Progenitor cell of endocrine pancreas (in vitro differentiated cells): ENCODE measurements around the gene NME7. TPM values are rescaled to one million over a fixed set of nuclear protein-coding genes. Genes with fewer than 3 reads are reported as not detected.

Experiments used
- DNase-seq: peaks from one replicate; pipeline ENCODE4 v3.0.0; 2021; ENCODE audit warnings: low spot score; ENCODE audit not compliant: unreplicated experiment
- H3K27ac Mint-ChIP-seq: 2 replicates; pipeline ENCODE4 v1.8.0; 2021; ENCODE audit warnings: mild to moderate bottlenecking, moderate library complexity, mixed read lengths
- H3K27me3 Mint-ChIP-seq: 2 replicates; pipeline ENCODE4 v1.8.0; 2021; ENCODE audit warnings: mixed read lengths
- H3K36me3 Mint-ChIP-seq: 2 replicates; pipeline ENCODE4 v1.8.0; 2022; ENCODE audit warnings: mixed read lengths; ENCODE audit not compliant: insufficient read depth
- H3K4me1 Mint-ChIP-seq: 2 replicates; pipeline ENCODE4 v1.8.0; 2021; ENCODE audit warnings: low read depth, mixed read lengths
- H3K4me3 Mint-ChIP-seq: 2 replicates; pipeline ENCODE4 v1.8.0; 2021; ENCODE audit warnings: low read depth, mild to moderate bottlenecking, moderate library complexity, mixed read lengths
- H3K9me3 Mint-ChIP-seq: 2 replicates; pipeline ENCODE4 v1.8.0; 2021; ENCODE audit warnings: low read depth, mixed read lengths
- CTCF ChIP-seq: fragments of 200-600 bp; sonication (generic); IDR thresholded peaks from one replicate; pipeline ENCODE4 v1.5.0; 2021; ENCODE audit warnings: antibody characterized with exemption, mild to moderate bottlenecking; ENCODE audit not compliant: unreplicated experiment
- total RNA-seq: library from RNA; stranded (reverse); gene quantifications from 2 replicates; pipeline ENCODE4 v1.2.1, GENCODE V29; 2021

NME7 gene
- total RNA-seq, 1 donor from 2014 or later = 32.7 TPM

- Mint-ChIP-seq H3K4me1 (peaks cover 73% of the 10 kb centered on the region), H3K27me3 (no peaks in the 10 kb centered on the region), H3K27ac (peak overlapping the region; percentile 90), H3K4me3 (no peak overlapping the region), H3K9me3 (no peaks in the 10 kb centered on the region), H3K36me3 (peaks cover 37% of the 10 kb centered on the region)
- DNase-seq = no peak
- no peak for TF ChIP-seq CTCF
Observed at GRCh38 chr1:169120066-169120465, 247.5 kb downstream of the NME7 start.

GRCh38 chr1:169119405-169119804 is 248.2 kb downstream of the NME7 start:
- H3K4me1 Mint-ChIP-seq = peaks cover 68% of the 10 kb centered on the region
- H3K27me3 Mint-ChIP-seq = no peaks in the 10 kb centered on the region
- H3K36me3 Mint-ChIP-seq = peaks cover 36% of the 10 kb centered on the region
- peak overlapping the region; percentile 44 for H3K27ac Mint-ChIP-seq
- no peak overlapping the region for H3K4me3 Mint-ChIP-seq
- no peak for TF ChIP-seq CTCF
- no peak for DNase-seq
- no peaks in the 10 kb centered on the region for H3K9me3 Mint-ChIP-seq

GRCh38 chr1:169118227-169118626 is 249.4 kb downstream of the NME7 start:
- Mint-ChIP-seq H3K4me1 (peaks cover 66% of the 10 kb centered on the region), H3K9me3 (no peaks in the 10 kb centered on the region), H3K36me3 (peaks cover 44% of the 10 kb centered on the region), H3K27me3 (no peaks in the 10 kb centered on the region), H3K4me3 (no peak overlapping the region), H3K27ac (peak overlapping the region; percentile 53)
- no peak for TF ChIP-seq CTCF
- DNase-seq = no peak

GRCh38 chr1:169117599-169117998 is 250.0 kb downstream of the NME7 start:
- Mint-ChIP-seq H3K27me3 (no peaks in the 10 kb centered on the region), H3K27ac (peak overlapping the region; percentile 73), H3K4me3 (no peak overlapping the region), H3K9me3 (no peaks in the 10 kb centered on the region), H3K36me3 (peaks cover 46% of the 10 kb centered on the region), H3K4me1 (peaks cover 62% of the 10 kb centered on the region)
- TF ChIP-seq CTCF = no peak
- DNase-seq = no peak

GRCh38 chr1:169117014-169117413 is 250.6 kb downstream of the NME7 start:
- H3K9me3 Mint-ChIP-seq = no peaks in the 10 kb centered on the region
- H3K36me3 Mint-ChIP-seq = peaks cover 50% of the 10 kb centered on the region
- peak overlapping the region; percentile 21 for H3K4me3 Mint-ChIP-seq

More at GRCh38 chr1:169117014-169117413, 250.6 kb downstream of the NME7 start:
- DNase-seq = no peak
- TF ChIP-seq CTCF = no peak
- Mint-ChIP-seq H3K27ac (peak overlapping the region; percentile 50), H3K27me3 (no peaks in the 10 kb centered on the region), H3K4me1 (peaks cover 64% of the 10 kb centered on the region)
